Ammon's horn (tissue), 1 donor: ENCODE results near the gene SOX1.
A peak's percentile ranks its signal among the peaks of the same experiment; 100 is the strongest.

Source experiments
- DNase-seq: peaks from one replicate; pipeline ENCODE4 v3.0.0-alpha.2; 2016; ENCODE audit warnings: low spot score

SOX1 gene

DNA sequence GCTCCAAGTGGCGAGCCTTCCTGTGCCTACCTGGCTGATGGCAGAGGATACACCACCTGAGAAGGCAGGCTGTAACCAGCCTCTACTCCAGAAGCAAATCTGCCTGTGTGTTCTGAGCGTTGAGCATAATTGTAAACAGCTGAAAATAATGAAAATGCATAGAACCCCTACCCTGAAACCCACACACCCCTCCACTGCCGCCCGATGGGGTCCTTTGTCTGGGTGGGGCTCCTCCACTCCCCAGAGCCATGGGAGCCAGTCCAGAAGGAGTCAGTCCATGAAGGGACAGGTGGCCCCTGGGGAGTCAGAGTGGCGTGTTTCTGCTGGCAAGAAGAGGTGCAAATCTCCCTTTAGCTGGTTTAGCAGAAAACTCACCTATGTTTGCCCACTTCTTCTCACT is 8.0 kb upstream of the SOX1 start:
- no peak for DNase-seq

DNA sequence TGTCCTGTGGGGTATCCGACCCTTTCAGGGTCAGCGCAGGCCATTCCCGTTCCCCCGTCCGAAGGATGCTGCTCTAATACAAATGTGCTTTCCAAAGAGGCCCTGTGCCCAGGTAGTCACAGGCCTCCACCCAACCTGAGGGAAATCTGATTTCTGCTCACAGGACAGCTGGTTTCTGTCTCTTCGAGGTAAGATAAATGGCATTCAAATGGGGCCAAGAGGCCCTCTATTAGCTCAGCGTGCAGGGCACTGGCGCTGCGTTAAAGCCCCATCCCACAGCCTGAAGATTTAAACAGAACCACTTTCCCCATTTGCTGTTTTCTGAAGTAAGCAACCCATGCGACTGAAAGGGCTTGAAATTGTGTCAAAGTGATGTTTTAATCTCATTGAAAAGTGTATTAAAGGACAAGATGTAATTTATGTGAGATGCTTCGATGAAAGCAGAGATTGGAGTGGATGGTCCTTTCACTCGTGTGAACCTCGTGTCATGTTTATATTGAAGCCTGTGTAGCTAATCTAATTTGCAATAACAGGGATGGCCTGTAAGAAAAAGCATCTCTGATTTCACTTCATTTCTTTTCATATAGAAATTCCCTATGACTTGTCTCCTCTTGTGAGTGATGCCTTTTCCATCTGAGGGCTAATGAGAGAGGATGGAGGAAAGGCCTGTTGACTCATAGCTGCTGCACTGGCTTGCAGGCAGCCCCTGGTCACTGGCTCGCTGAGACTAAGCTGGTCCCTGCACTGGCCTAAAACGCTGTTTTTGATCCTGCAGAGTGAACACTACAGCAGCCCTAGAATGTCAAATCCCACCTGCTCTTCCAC is 7.3 kb upstream of the SOX1 start:
- DNase-seq, result no peak

- no peak for DNase-seq
Observed at GRCh38 chr13:112060282-112060830, 6.6 kb upstream of the SOX1 start.

- no peak for DNase-seq
Observed at GRCh38 chr13:112060899-112061366, 6.0 kb upstream of the SOX1 start.

DNA sequence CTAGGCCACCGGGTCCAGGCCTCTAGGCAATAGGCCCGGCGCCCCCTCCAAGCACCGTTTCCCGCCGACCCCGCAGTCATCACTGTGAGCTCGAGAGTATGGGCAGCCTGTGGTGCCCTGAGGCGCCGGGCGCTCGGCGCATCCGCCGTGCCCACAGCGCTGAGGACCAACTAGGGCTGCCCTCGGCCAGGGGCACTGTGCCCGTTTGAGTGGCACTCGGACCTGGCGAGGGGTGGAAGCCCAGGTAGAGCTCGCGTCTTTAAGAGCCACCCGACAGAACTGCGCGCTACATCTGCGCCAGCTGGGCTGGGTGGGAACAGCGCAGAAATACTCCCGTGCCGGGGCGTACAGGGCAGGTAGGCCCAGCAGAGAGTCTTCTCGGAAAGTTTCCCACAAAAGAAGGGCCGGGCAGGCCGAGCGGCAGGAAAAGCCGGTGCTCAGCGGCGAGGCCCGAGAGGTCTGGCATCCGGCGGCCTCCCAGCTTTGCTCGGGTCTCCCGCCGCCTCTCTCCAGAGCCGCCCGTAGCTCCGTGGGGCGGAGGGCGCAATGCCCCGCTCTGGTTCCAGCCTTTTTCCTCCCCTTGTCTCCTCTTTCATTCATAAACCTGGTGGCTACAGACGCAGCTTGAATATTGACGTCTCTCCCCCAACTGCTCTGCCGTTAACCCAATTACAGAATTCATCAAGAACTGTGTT is 5.4 kb upstream of the SOX1 start:
- DNase-seq, result no peak

GRCh38 chr13:112062072-112062567 is 4.8 kb upstream of the SOX1 start:
- DNase-seq, result no peak

GRCh38 chr13:112062571-112063570 is 4.1 kb upstream of the SOX1 start:
- DNase-seq, result no peak

DNA sequence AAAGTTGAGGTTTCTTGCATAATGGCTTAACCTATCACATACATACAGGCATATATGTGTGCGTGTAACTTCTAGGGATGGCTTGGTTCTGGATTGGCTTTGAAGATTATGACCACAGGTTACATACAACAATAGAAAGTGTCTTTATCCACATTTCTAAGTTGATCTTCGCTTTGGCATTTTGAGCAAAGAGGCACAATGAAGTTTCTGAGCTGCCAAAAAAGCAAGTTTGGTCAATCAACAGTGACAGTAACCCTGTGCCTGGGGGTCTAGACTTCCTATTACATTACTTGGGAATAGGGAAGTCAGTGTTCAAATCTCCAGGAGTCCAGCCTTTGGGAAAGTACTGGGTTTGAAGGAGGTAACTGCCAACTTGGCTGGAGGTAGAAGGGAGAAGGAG is 3.1 kb upstream of the SOX1 start:
- DNase-seq, result no peak

DNA sequence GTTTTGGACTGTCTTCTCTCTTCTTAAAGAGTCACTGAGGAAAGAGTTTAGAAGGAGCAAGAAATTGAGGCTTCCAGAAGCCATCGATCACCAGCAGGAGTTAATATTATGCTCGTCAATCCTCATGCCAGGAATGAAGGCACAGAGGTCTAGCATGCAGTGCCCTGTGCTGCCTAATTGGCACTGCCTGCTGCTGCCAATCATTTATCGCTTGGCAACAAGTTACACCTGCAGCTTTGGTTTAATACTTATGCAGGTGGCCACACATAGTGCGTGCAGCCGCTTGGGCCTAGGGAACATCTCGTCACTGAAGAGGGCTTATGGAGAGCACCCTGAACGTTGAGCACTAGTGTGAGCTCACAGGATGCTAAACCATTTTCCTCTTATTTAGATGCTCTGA is 2.7 kb upstream of the SOX1 start:
- no peak for DNase-seq

DNA sequence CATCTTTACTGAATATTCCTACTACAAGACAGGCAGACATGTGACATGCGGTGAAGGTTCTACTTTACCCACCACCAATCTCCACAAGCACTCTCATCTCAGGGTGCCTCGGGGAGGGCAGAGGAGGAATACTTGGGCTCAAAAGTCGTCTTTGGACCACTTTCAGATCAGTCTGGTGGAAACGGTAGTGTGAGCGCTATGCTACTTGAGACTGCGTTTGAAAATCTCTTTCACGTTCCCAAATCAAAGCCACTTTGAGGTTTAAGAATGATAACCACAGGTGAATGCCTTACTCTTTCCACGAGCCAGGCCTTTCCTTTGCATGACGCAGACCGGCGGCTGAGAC is 1.5 kb upstream of the SOX1 start:
- no peak for DNase-seq

GRCh38 chr13:112065867-112066623 is 904 bp upstream of the SOX1 start:
- no peak for DNase-seq

- DNase-seq, result peak; percentile 80
Observed at GRCh38 chr13:112066624-112067004, 335 bp upstream of the SOX1 start.

DNA sequence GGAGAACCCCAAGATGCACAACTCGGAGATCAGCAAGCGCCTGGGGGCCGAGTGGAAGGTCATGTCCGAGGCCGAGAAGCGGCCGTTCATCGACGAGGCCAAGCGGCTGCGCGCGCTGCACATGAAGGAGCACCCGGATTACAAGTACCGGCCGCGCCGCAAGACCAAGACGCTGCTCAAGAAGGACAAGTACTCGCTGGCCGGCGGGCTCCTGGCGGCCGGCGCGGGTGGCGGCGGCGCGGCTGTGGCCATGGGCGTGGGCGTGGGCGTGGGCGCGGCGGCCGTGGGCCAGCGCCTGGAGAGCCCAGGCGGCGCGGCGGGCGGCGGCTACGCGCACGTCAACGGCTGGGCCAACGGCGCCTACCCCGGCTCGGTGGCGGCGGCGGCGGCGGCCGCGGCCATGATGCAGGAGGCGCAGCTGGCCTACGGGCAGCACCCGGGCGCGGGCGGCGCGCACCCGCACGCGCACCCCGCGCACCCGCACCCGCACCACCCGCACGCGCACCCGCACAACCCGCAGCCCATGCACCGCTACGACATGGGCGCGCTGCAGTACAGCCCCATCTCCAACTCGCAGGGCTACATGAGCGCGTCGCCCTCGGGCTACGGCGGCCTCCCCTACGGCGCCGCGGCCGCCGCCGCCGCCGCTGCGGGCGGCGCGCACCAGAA is 1.1 kb downstream of the SOX1 start:
- DNase-seq, result no peak

- no peak for DNase-seq
Observed at GRCh38 chr13:112068540-112069060, 1.7 kb downstream of the SOX1 start.

DNA sequence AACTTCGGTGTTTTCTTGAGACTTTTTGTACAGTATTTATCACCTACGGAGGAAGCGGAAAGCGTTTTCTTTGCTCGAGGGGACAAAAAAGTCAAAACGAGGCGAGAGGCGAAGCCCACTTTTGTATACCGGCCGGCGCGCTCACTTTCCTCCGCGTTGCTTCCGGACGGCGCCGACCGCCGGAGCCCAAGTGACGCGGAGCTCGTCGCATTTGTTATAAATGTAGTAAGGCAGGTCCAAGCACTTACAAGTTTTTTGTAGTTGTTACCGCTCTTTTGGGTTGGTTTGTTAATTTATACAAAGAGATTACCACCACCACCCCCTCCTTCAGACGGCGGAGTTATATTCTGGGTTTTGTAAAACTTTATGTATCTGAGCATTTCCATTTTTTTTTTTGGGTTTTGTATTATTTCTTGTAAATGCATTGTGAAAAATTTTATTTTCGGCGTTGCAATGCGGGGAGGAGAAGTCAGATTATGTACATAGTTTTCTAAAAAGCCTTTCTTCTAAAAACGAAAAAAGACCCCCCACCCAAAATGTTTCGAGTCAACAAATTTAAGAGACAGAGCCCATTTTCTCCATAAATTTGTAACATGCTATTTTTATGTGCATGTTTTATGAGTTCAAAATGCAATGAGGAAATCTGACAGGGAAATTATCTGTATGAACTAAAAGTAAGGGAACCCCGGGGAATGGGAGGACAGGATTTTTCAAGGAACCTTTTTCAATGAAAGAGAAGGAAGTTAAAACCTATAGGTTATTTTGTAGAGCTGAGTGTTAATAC is 2.3 kb downstream of the SOX1 start:
- DNase-seq, result no peak

DNA sequence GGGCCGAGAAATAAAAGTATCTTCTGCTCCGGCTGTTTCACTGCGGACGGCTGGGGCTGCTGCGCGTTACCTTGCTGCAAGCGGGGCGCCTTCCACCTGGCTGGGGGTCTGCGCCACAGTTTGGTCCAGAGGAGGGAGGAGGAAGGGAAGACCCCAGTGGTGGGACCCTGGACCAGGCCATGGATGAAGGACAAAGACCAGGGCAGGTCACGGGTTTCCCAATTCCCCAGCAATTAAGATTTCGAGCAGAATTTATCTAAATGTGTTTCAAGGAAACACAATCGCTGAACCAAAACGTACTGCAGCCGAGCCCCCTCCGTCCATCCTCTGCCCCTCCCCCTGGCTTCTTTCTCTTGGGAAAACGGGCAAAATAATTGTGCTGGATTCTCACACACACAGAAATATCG is 2.9 kb downstream of the SOX1 start:
- no peak for DNase-seq

DNA sequence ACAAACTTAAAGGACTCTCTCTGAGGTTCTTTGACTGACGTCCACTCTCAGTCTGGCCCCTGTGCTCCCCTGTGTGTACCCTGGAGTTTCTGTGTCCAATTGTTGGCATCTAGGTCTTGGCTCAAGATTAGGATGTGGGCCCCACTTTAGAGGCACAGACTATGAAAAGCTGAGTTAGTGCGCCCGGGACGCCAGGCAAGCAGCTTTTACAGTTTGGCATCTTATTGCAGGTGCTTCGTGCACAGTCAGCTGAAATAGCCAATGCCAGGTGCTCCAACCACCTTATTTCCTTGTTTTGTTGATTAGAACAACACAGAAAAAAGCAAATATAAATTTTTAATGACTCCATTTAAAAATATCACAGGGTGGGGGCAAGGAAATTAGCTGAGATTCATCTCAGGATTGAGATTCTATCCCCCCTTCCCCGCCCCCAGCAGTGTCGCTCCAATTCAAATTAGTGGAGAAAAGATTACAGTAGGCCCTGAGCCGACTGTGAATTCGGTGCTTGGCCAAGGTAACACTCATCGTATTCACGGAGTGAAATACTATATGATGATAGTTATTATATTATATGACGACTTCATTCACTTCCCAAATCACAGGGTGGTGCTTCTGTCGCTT is 4.3 kb downstream of the SOX1 start:
- no peak for DNase-seq

GRCh38 chr13:112071723-112072533 is 5.0 kb downstream of the SOX1 start:
- DNase-seq, result no peak
